Smooth muscle cell (in vitro differentiated cells): ENCODE data around the gene TSPAN2. TPM values are rescaled to one million over a fixed set of nuclear protein-coding genes. Genes with fewer than 3 reads are reported as not detected.

Experiments used
- DNase-seq: peaks from one replicate; lab custom pipeline; 2025; ENCODE audit not compliant: unreplicated experiment; lab: John Stamatoyannopoulos, UW
- H2AFZ ChIP-seq: fragments of 200-600 bp; sonication (generic); 2 replicates; pipeline ENCODE4 v1.6.0; 2016; ENCODE audit warnings: antibody characterized with exemption, low read depth, mild to moderate bottlenecking
- H3F3A ChIP-seq: fragments of 200-600 bp; sonication (generic); 2 replicates; pipeline ENCODE4 v1.6.0; 2017; ENCODE audit warnings: antibody characterized with exemption, low read depth
- H3K27ac ChIP-seq: fragments of 200-600 bp; sonication (generic); 2 replicates; pipeline ENCODE4 v1.5.1; 2016; ENCODE audit warnings: low read depth, mild to moderate bottlenecking
- H3K27me3 ChIP-seq: fragments of 200-600 bp; sonication (generic); 2 replicates; pipeline ENCODE4 v1.6.1; 2016; ENCODE audit warnings: low read depth, mild to moderate bottlenecking
- H3K36me3 ChIP-seq: fragments of 200-600 bp; sonication (generic); 2 replicates; pipeline ENCODE4 v1.5.1; 2016; ENCODE audit warnings: low read depth
- H3K4me1 ChIP-seq: fragments of 200-600 bp; sonication (generic); 2 replicates; pipeline ENCODE4 v1.5.1; 2016; ENCODE audit warnings: low read depth
- H3K4me2 ChIP-seq: fragments of 200-600 bp; sonication (generic); 2 replicates; pipeline ENCODE4 v1.6.0; 2016; ENCODE audit warnings: mild to moderate bottlenecking
- H3K4me3 ChIP-seq: fragments of 200-600 bp; sonication (generic); 2 replicates; pipeline ENCODE4 v1.5.1; 2016; ENCODE audit warnings: mild to moderate bottlenecking
- H3K79me2 ChIP-seq: fragments of 200-600 bp; sonication (generic); 2 replicates; pipeline ENCODE4 v1.6.0; 2016; ENCODE audit warnings: low read depth, mild to moderate bottlenecking
- H3K9ac ChIP-seq: fragments of 200-600 bp; sonication (generic); 2 replicates; pipeline ENCODE4 v1.6.0; 2016; ENCODE audit warnings: low read depth
- H3K9me3 ChIP-seq: fragments of 200-600 bp; sonication (generic); replicated peaks from 2 replicates; pipeline ENCODE4 v1.5.1; 2016; ENCODE audit warnings: low read depth
- H4K20me1 ChIP-seq: fragments of 200-600 bp; sonication (generic); 2 replicates; pipeline ENCODE4 v1.6.0; 2016; ENCODE audit warnings: low read depth
- CTCF ChIP-seq: fragments of 200-600 bp; sonication (generic); IDR thresholded peaks from 2 replicates; pipeline ENCODE4 v1.5.1; 2017; ENCODE audit warnings: borderline replicate concordance, mild to moderate bottlenecking, antibody characterized with exemption; ENCODE audit not compliant: insufficient read depth, poor library complexity, severe bottlenecking
- WGBS: methylation state at CpG from one replicate; pipeline ENCODE4 v1.1.7; 2016; ENCODE audit warnings: low lambda C conversion rate; 5-methylcytosine and 5-hydroxymethylcytosine counted together
- polyA plus RNA-seq: library from polyadenylated mRNA; unstranded; fragments of >200 nt; fragmentation: Nextera tagmentation; extraction: Ambion mirVana; gene quantifications from 2 replicates; pipeline ENCODE4 v1.2.1, GENCODE V29; 2016
- total RNA-seq: library from RNA; depleted of rRNA; stranded (reverse); fragments of >200 nt; gene quantifications from 2 replicates; pipeline ENCODE4 v1.2.3, GENCODE V29; 2014

TSPAN2 gene
- total RNA-seq = 10.9 and 17.4 TPM in 2 replicates
- polyA plus RNA-seq = 13.8 and 26.9 TPM in 2 replicates

GRCh38 chr1:115089420-115090185, at the start of gene TSPAN2:
Gene TSPAN2, minus strand, starts transcription at chr1:115089503. Its CDS starts 71 bp downstream, at chr1:115089432.
- Histone ChIP-seq H3K4me3 (peak within 1 kb of the TSS; percentile 63), H2AFZ (peak within 1 kb of the TSS; percentile 81), H3K27me3 (no peaks in the 10 kb centered on the region), H3K9me3 (no peaks in the 10 kb centered on the region), H3K79me2 (no peaks in the 10 kb centered on the region), H3K36me3 (no peaks in the 10 kb centered on the region), H3K4me1 (peaks cover 7% of the 10 kb centered on the region), H3K9ac (peak within 1 kb of the TSS; percentile 20), H3K27ac (peak within 1 kb of the TSS; percentile 77), H3K4me2 (peak within 1 kb of the TSS; percentile 97), H4K20me1 (no peaks in the 10 kb centered on the region), H3F3A (no peaks in the 10 kb centered on the region)
- 3% methylated on average over 32 of the region's 68 CpGs for WGBS
- DNase-seq = no peak
- no peak for TF ChIP-seq CTCF

- peak; percentile 32 for DNase-seq
- H3F3A ChIP-seq = peaks cover 4% of the 10 kb centered on the region
- H3K9me3 ChIP-seq = no peaks in the 10 kb centered on the region
- peak overlapping the region; percentile 56 for H2AFZ ChIP-seq
- H3K4me3 ChIP-seq = no peak overlapping the region
- peak; percentile 91 for TF ChIP-seq CTCF
- H3K9ac ChIP-seq = no peak overlapping the region
- 9% methylated on average over 13 of the region's 13 CpGs for WGBS
- H4K20me1 ChIP-seq = no peaks in the 10 kb centered on the region
- H3K4me2 ChIP-seq = peak overlapping the region; percentile 37
- H3K27me3 ChIP-seq = no peaks in the 10 kb centered on the region
- H3K4me1 ChIP-seq = peaks cover 3% of the 10 kb centered on the region
- no peak overlapping the region for H3K27ac ChIP-seq
- no peaks in the 10 kb centered on the region for H3K36me3 ChIP-seq
- no peaks in the 10 kb centered on the region for H3K79me2 ChIP-seq
Measured at GRCh38 chr1:115138973-115139372, 49.7 kb upstream of the TSPAN2 start.

- Histone ChIP-seq H3K4me3 (no peak overlapping the region), H3K27ac (no peak overlapping the region), H3K36me3 (no peaks in the 10 kb centered on the region), H4K20me1 (no peaks in the 10 kb centered on the region), H3F3A (peaks cover 9% of the 10 kb centered on the region), H3K79me2 (no peaks in the 10 kb centered on the region), H3K4me1 (peaks cover 8% of the 10 kb centered on the region), H3K4me2 (no peak overlapping the region), H2AFZ (no peak overlapping the region), H3K27me3 (no peaks in the 10 kb centered on the region), H3K9me3 (no peaks in the 10 kb centered on the region), H3K9ac (no peak overlapping the region)
- DNase-seq = no peak
- WGBS = 82% methylated on average over 6 of the region's 6 CpGs
- no peak for TF ChIP-seq CTCF
Measured at GRCh38 chr1:115138271-115138670, 49.0 kb upstream of the TSPAN2 start.

- no peaks in the 10 kb centered on the region for H3K36me3 ChIP-seq
- H3K27ac ChIP-seq = no peak overlapping the region
- TF ChIP-seq CTCF = no peak
- no peaks in the 10 kb centered on the region for H4K20me1 ChIP-seq
- H3K4me3 ChIP-seq = no peak overlapping the region
- H2AFZ ChIP-seq = no peak overlapping the region
- no peaks in the 10 kb centered on the region for H3K79me2 ChIP-seq
- H3K4me1 ChIP-seq = peaks cover 8% of the 10 kb centered on the region
- no peaks in the 10 kb centered on the region for H3K9me3 ChIP-seq
- WGBS = 93% methylated on average over 1 of the region's 1 CpG
- DNase-seq = no peak
- no peak overlapping the region for H3K9ac ChIP-seq
- no peak overlapping the region for H3K4me2 ChIP-seq
- peaks cover 9% of the 10 kb centered on the region for H3F3A ChIP-seq
- H3K27me3 ChIP-seq = no peaks in the 10 kb centered on the region
Measured at GRCh38 chr1:115137191-115137590, 47.9 kb upstream of the TSPAN2 start.
